Astrocyte (in vitro differentiated cells and primary cell): ENCODE measurements around the gene CEP128. TPM values are rescaled to one million over a fixed set of nuclear protein-coding genes. Genes with fewer than 3 reads are reported as not detected.

ENCODE experiments used
- DNase-seq: peaks from one replicate; pipeline ENCODE4 v3.0.0-alpha.2; 2010; ENCODE audit warnings: low read depth
- FAIRE-seq: peaks from 2 replicates; lab custom pipeline; 2011; peaks lifted over from hg19 to GRCh38; lab: Jason Lieb, UNC
- H2AFZ ChIP-seq: 2 replicates; pipeline ENCODE4 v1.6.0; 2012; ENCODE audit warnings: low read depth, low read length, inconsistent platforms
- H3K27ac ChIP-seq: 2 replicates; pipeline ENCODE4 v1.5.1; 2011; ENCODE audit warnings: low read depth, low read length, inconsistent platforms
- H3K27me3 ChIP-seq: 2 replicates; pipeline ENCODE4 v1.6.0; 2011; ENCODE audit warnings: low read length, inconsistent platforms; ENCODE audit not compliant: insufficient read depth
- H3K36me3 ChIP-seq: 2 replicates; pipeline ENCODE4 v1.5.1; 2011; ENCODE audit warnings: low read length, inconsistent platforms; ENCODE audit not compliant: insufficient read depth
- H3K4me1 ChIP-seq: 2 replicates; pipeline ENCODE4 v1.5.1; 2011; ENCODE audit warnings: low read length, inconsistent platforms; ENCODE audit not compliant: insufficient read depth
- H3K4me2 ChIP-seq: 2 replicates; pipeline ENCODE4 v1.6.0; 2012; ENCODE audit warnings: low read length, inconsistent platforms
- H3K4me3 ChIP-seq: 2 replicates; pipeline ENCODE4 v1.5.1; 2011; ENCODE audit warnings: low read depth, mild to moderate bottlenecking, low read length, inconsistent platforms; ENCODE audit not compliant: insufficient read depth
- H3K79me2 ChIP-seq: 2 replicates; pipeline ENCODE4 v1.6.0; 2012; ENCODE audit warnings: mild to moderate bottlenecking, low read length, inconsistent platforms; ENCODE audit not compliant: insufficient read depth
- H3K9ac ChIP-seq: 2 replicates; pipeline ENCODE4 v1.6.0; 2012; ENCODE audit warnings: mild to moderate bottlenecking, low read length, inconsistent platforms
- H3K9me3 ChIP-seq: 2 replicates; pipeline ENCODE4 v1.5.1; 2012; ENCODE audit warnings: low read depth, mild to moderate bottlenecking, low read length, inconsistent platforms; ENCODE audit not compliant: insufficient read depth
- H4K20me1 ChIP-seq: 2 replicates; pipeline ENCODE4 v1.6.0; 2012; ENCODE audit warnings: low read length, inconsistent platforms; ENCODE audit not compliant: insufficient read depth
- H3K27ac Mint-ChIP-seq: one replicate; pipeline ENCODE4 v1.8.0; 2021; ENCODE audit warnings: mild to moderate bottlenecking, mixed read lengths; ENCODE audit not compliant: unreplicated experiment
- H3K27me3 Mint-ChIP-seq: one replicate; pipeline ENCODE4 v1.8.0; 2021; ENCODE audit warnings: low read depth, mixed read lengths; ENCODE audit not compliant: unreplicated experiment
- H3K36me3 Mint-ChIP-seq: one replicate; pipeline ENCODE4 v1.8.0; 2021; ENCODE audit warnings: low read depth, mixed read lengths; ENCODE audit not compliant: unreplicated experiment
- H3K4me1 Mint-ChIP-seq: one replicate; pipeline ENCODE4 v1.8.0; 2021; ENCODE audit warnings: low read depth, mixed read lengths; ENCODE audit not compliant: unreplicated experiment
- H3K4me3 Mint-ChIP-seq: one replicate; pipeline ENCODE4 v1.8.0; 2021; ENCODE audit warnings: mild to moderate bottlenecking, moderate library complexity, mixed read lengths; ENCODE audit not compliant: unreplicated experiment
- H3K9me3 Mint-ChIP-seq: one replicate; pipeline ENCODE4 v1.8.0; 2021; ENCODE audit warnings: mild to moderate bottlenecking, mixed read lengths; ENCODE audit not compliant: unreplicated experiment
- EZH2 ChIP-seq: IDR thresholded peaks from 2 replicates; pipeline ENCODE4 v1.6.1; 2012; ENCODE audit warnings: mild to moderate bottlenecking, low read length, inconsistent platforms; ENCODE audit not compliant: insufficient read depth
- total RNA-seq: library from RNA; stranded (reverse); gene quantifications from 2 replicates; pipeline ENCODE4 v1.2.1, GENCODE V29; 2021
- TF ChIP-seq, protein P1 (sequence below): IDR thresholded peaks from 2 replicates; pipeline ENCODE4 v1.5.1; 2011; ENCODE audit warnings: low read depth, mild to moderate bottlenecking, inconsistent platforms, low read length, moderate library complexity; ENCODE audit not compliant: insufficient read depth

Gene CEP128
- total RNA-seq, 1 donor from 2014 or later, result 6.4 TPM

DNA sequence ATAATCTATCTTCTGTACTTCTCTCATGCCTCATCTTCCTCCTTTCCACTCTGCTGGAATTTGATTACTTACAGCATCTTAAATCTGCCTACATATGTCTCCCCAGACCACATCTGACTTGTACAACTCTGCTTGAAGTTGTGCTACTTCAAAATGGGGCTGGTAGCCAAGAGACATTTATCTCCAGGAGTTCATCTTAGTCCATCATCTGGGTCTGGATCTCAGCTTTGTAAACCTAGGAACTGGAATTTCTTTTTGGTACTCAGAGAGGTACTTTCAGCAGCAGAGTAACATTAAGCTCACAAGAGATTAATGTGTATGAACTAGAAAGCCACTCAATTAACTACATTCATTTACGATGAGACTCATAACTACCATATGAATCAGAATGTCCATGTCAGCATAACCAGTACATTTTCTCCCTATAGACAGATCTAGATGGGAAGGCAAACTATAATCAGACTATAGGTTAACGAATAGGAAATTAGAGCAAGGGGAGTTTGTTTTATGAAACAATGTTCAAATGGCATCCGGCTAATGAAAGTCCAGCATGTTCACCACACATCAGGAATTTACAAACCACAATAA lies 178.8 kb downstream of the CEP128 start:
- no peak for TF ChIP-seq EZH2
- TF ChIP-seq, protein P1, sequence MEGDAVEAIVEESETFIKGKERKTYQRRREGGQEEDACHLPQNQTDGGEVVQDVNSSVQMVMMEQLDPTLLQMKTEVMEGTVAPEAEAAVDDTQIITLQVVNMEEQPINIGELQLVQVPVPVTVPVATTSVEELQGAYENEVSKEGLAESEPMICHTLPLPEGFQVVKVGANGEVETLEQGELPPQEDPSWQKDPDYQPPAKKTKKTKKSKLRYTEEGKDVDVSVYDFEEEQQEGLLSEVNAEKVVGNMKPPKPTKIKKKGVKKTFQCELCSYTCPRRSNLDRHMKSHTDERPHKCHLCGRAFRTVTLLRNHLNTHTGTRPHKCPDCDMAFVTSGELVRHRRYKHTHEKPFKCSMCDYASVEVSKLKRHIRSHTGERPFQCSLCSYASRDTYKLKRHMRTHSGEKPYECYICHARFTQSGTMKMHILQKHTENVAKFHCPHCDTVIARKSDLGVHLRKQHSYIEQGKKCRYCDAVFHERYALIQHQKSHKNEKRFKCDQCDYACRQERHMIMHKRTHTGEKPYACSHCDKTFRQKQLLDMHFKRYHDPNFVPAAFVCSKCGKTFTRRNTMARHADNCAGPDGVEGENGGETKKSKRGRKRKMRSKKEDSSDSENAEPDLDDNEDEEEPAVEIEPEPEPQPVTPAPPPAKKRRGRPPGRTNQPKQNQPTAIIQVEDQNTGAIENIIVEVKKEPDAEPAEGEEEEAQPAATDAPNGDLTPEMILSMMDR, result no peak
- no peak overlapping the region for H3K9ac ChIP-seq
- H3K79me2 ChIP-seq, result no peaks in the 10 kb centered on the region
- H2AFZ ChIP-seq, result no peak overlapping the region
- no peaks in the 10 kb centered on the region for H3K36me3 ChIP-seq
- no peaks in the 10 kb centered on the region for H4K20me1 ChIP-seq
- DNase-seq (peak; percentile 33), FAIRE-seq (no peak)
- Mint-ChIP-seq H3K9me3 (no peaks in the 10 kb centered on the region), H3K27ac (no peak overlapping the region), H3K4me1 (peaks cover 5% of the 10 kb centered on the region), H3K27me3 (no peaks in the 10 kb centered on the region), H3K36me3 (no peaks in the 10 kb centered on the region), H3K4me3 (no peak overlapping the region)
- no peak overlapping the region for H3K27ac ChIP-seq
- no peaks in the 10 kb centered on the region for H3K27me3 ChIP-seq
- H3K4me2 ChIP-seq, result no peak overlapping the region
- H3K9me3 ChIP-seq, result no peaks in the 10 kb centered on the region
- H3K4me3 ChIP-seq, result no peak overlapping the region
- H3K4me1 ChIP-seq, result no peaks in the 10 kb centered on the region

DNA sequence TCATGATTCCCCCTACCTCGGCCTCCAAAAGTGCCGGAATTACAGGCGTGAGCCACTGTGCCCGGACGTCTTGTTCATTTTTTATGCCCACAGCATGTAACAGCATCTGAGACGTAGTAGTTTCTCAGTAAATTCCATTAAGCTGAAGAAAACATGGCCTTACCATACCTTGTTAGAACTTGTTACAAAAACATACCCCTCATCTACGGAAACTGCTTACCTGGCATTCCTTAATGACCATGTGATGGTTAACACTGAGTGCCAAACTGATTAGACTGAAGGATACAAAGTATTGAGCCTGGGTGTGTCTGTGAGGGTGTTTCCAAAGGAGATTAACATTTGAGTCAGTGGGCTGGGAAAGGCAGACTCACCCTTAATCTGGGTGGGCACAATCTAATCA lies 186.8 kb downstream of the CEP128 start:
- no peaks in the 10 kb centered on the region for H3K27me3 Mint-ChIP-seq
- H4K20me1 ChIP-seq, result no peaks in the 10 kb centered on the region
- peaks cover 2% of the 10 kb centered on the region for H3K4me1 Mint-ChIP-seq
- H3K36me3 Mint-ChIP-seq, result no peaks in the 10 kb centered on the region
- H3K27me3 ChIP-seq, result no peaks in the 10 kb centered on the region
- no peak overlapping the region for H3K27ac Mint-ChIP-seq
- H3K36me3 ChIP-seq, result no peaks in the 10 kb centered on the region
- no peaks in the 10 kb centered on the region for H3K4me1 ChIP-seq
- FAIRE-seq, result no peak
- DNase-seq, result no peak
- no peaks in the 10 kb centered on the region for H3K79me2 ChIP-seq
- H3K9ac ChIP-seq, result no peak overlapping the region
- no peak overlapping the region for H3K4me3 ChIP-seq
- no peak overlapping the region for H3K4me2 ChIP-seq
- TF ChIP-seq EZH2, result no peak
- TF ChIP-seq, protein P1, result no peak
- no peak overlapping the region for H3K27ac ChIP-seq
- no peak overlapping the region for H2AFZ ChIP-seq
- H3K9me3 Mint-ChIP-seq, result no peaks in the 10 kb centered on the region
- no peak overlapping the region for H3K4me3 Mint-ChIP-seq
- no peaks in the 10 kb centered on the region for H3K9me3 ChIP-seq

DNA sequence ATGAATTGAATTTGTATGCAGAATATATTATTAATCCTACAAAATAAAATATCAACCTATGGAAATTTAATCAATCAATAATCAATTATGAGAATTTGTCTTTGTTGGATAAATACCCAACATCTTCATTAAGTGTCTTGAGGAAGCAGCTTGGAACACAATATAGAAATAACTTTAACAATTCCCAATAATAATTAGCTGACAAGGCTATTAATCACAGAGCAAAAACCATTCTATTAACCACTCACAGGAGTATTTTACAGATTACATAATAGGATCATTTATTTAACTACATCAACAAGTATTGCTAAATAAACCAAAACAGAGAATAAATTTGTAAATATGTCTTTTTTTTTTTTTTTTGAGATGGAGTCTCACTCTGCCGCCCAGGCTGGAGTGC lies 190.3 kb downstream of the CEP128 start:
- H3K36me3 Mint-ChIP-seq, result no peaks in the 10 kb centered on the region
- no peak overlapping the region for H3K27ac Mint-ChIP-seq
- no peak overlapping the region for H3K4me3 Mint-ChIP-seq

More for the DNA sequence above, 190.3 kb downstream of the CEP128 start:
- DNase-seq, result no peak
- no peaks in the 10 kb centered on the region for H3K79me2 ChIP-seq
- no peaks in the 10 kb centered on the region for H3K9me3 ChIP-seq
- no peaks in the 10 kb centered on the region for H4K20me1 ChIP-seq
- no peaks in the 10 kb centered on the region for H3K36me3 ChIP-seq
- H3K4me1 ChIP-seq, result no peaks in the 10 kb centered on the region
- no peak overlapping the region for H3K4me3 ChIP-seq
- H3K9ac ChIP-seq, result no peak overlapping the region
- FAIRE-seq, result no peak
- no peak overlapping the region for H3K27ac ChIP-seq
- H3K4me1 Mint-ChIP-seq, result peaks cover 2% of the 10 kb centered on the region
- TF ChIP-seq EZH2, result no peak
- TF ChIP-seq, protein P1, result no peak
- H2AFZ ChIP-seq, result no peak overlapping the region
- no peaks in the 10 kb centered on the region for H3K27me3 ChIP-seq
- no peak overlapping the region for H3K4me2 ChIP-seq
- H3K9me3 Mint-ChIP-seq, result no peaks in the 10 kb centered on the region
- no peaks in the 10 kb centered on the region for H3K27me3 Mint-ChIP-seq
